ENCODE data around the gene FMN1.

FMN1 gene

DNA sequence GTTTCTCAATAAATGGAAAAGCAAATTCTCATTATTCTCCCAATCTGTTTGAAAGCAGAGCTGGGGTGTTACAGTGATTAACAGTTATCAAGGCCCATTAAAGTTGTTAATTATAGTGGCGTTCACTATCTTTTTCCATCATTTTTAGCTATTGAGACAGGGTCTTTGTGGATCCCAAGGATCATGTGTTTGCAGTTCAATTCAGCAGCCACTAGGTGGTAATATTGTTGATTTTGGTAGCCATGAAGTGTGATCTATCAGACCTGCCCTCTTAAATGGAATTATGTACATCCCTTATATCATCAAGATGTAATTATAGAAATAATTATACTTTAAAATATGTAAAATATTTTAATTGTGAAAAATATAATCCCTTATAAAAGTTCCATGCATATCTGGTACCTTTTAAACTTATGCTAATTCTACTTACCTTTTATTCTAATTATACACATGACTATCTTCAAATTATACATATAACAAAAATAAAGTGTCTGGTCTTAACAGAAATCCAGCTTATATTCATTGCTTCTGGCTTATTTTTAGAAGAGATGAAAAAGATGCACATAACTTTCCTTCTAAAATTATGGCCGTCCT is 350.3 kb downstream of the FMN1 start:
- peak; percentile 21 for DNase-seq

DNA sequence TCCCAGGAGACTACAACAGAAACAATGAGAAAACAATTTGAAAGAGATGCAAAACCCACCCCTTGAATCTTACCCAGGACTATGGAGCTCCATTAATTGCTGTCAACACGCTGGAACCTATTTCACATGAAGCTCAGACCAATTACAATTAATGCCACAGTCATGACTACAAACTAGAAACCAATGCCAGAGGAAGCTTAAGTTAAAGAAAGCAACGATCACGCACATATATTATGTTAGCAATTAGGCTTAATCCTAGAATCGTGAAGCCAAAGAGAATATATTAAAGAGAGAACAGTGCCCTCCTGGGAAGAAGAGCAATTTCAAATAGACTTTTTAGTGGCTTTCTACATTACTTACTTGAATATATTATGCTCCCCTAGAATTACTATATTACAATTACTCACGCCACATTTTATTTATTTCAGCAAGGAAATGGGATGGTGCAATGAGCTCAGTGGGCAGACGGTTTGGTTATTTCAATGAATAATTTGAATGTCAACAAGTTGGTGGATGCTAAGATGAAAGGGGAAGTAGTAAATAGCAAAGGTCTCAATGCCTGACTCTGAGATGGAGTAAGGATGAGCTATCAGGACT is 351.2 kb downstream of the FMN1 start:
- no peak for DNase-seq

DNA sequence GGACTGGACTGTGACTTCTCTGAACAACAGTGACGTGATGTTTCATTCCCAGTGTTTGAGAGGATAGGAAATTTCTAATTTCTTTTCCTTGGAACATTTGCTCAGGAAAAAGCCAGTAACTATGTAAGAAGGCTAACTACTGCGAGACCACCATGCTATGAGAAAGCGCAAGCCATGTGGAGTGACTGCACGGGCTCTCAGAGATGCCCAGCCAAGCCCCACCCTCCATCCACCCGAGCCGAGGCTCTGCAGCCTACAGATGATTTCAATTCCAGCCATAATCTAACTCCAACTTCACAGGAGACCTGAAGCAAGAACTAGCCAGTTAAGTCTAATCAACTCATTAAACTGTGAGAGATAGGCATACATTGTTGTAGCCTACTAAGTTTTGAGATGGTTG is 352.4 kb downstream of the FMN1 start:
- no peak for DNase-seq

- no peak for DNase-seq
Observed at GRCh38 chr15:32840507-32841245, 353.8 kb downstream of the FMN1 start.

DNA sequence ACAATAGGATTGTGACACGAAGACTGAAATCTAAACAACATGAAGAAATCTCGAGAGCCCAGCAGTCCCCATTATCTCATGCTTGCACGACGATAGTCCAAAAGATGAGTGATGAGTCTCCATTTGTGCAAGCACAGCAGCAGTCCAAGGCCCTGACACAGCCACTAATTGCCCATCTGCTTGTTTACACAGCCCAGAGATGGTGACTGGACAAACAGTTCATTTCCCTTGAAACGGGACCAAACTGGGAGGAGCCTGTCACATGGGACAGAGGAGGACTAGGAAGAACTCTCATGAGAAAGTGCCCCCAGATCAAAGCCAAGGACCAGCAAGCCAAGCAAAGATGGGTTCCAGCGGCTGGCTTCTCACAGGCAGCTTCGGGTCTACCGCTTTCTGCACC is 355.7 kb downstream of the FMN1 start:
- peak; percentile 84 for DNase-seq

DNA sequence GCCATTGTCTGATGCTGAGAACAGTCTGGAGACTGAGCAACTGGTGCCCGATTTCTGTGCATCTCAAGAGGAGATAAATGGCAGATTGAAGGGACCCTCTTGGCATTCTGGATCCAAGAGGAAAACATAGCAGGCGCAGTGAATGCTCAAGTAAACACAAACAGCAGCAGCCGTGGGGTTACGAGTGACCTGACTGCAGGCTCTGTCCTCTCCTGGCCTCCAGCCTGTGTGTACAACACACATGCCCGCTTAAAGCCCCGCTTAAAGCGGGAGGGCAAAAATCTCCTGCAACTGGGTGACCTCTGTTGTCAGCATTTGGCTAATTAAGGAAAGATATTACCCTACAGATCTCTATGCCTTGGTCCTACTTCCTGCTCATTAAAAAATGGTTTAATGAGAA is 356.2 kb downstream of the FMN1 start:
- DNase-seq = no peak

DNA sequence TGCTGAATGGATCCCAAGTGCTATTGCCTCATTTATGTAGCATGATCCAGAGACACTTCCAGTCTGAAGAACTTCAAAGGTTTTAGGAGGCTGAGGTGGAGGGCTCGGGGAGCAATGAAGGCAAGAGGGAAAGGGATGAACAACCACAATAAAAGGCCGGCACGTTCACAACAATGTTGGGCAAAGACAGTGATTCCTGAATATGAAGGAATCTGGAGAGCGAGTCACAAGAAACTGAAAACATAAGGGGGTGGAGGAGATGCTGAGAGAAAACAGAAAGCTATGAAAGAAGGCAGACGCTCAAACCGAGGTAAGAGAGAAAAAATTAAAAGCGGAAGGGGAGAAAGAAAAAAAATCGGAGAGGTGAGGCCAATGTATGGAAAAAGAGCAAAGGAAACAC is 356.6 kb downstream of the FMN1 start:
- DNase-seq = no peak

DNA sequence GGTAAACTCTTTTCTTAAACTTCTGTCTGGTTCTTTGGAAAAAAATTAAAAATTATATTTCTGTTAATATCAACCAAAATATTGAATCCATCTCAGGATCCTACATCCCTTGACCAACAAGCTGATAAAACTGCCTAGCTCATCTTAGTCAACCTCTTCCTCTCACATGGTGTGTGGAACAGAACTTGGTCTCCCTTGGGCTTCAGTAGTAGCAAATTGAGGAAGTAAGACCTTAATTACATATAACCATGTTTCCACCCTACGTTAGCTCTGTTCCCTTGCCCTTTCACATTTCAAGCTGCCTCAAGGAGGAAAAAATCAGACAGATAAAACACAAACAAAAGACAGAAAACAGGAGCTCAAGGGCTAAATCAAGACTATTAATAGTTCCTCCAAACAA is 360.4 kb downstream of the FMN1 start:
- no peak for DNase-seq

DNA sequence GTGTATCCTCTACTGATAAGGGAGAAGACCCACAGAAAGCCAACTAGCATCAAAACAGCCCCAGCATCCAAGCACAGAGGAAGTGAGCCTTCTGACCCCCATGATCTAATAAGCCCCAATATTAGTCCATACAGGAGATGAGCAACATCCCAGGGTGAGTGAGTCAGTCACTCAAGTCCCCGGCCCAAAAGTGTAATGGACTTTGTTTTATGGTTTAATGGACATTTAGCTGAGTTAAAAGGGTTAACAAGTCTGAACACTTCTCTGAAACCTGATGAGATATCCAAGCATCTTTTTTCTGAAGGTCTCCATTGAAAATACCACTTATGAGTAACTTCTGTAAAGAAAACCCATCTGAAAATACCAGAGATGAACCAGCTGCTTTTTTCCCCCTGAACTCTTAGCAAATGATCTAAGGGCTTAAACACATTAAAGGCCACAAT is 361.1 kb downstream of the FMN1 start:
- DNase-seq = no peak

GRCh38 chr15:32831485-32831884 is 363.0 kb downstream of the FMN1 start:
- no peak for DNase-seq

- DNase-seq = no peak
Observed at GRCh38 chr15:32830241-32830640, 364.3 kb downstream of the FMN1 start.

- no peak for DNase-seq
Observed at GRCh38 chr15:32829436-32829835, 365.1 kb downstream of the FMN1 start.

GRCh38 chr15:32828507-32829186 is 365.9 kb downstream of the FMN1 start:
- DNase-seq = no peak

- no peak for DNase-seq
Observed at GRCh38 chr15:32826685-32827084, 367.8 kb downstream of the FMN1 start.

- no peak for DNase-seq
Observed at GRCh38 chr15:32825219-32825618, 369.3 kb downstream of the FMN1 start.

GRCh38 chr15:32824777-32825176 is 369.7 kb downstream of the FMN1 start:
- DNase-seq = no peak

GRCh38 chr15:32823750-32824149 is 370.8 kb downstream of the FMN1 start:
- DNase-seq = no peak

- DNase-seq = no peak
Observed at GRCh38 chr15:32822739-32823138, 371.8 kb downstream of the FMN1 start.

- no peak for DNase-seq
Observed at GRCh38 chr15:32819448-32819847, 375.1 kb downstream of the FMN1 start.

GRCh38 chr15:32818758-32819447 is 375.6 kb downstream of the FMN1 start:
- no peak for DNase-seq

- DNase-seq = no peak
Observed at GRCh38 chr15:32817577-32817976, 376.9 kb downstream of the FMN1 start.

GRCh38 chr15:32807331-32807730 is 387.2 kb downstream of the FMN1 start:
- DNase-seq = no peak

DNA sequence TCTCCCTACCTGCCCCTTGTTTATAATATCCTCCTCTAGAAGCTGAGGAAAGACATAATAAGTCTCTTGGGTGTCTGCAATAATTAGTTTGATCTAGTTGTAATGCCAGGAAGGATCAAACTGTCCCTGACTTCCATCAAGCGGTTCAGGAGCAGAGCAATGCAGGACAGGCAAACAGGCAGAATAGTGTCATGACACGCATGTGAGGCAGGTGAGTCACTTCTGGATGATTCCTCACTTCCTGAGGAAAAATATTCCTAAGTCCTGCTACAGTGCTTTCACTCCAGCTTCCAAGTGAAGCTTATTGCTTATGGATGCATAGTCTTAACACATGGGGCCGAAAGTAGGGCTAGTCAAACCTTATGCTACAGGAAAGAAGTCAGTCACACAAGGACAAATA is 390.9 kb downstream of the FMN1 start:
- no peak for DNase-seq

All from SHP77 treated with DMSO at 0.1 percent for 48 hours (cell line).